ENCODE measurements around the gene IFNL4. TPM values are rescaled to one million over a fixed set of nuclear protein-coding genes. Genes with fewer than 3 reads are reported as not detected.

IFNL4 gene
- total and polyA plus RNA-seq, 2 donors (not counting 3 experiments of a cell fraction or from before 2014, with no cell fraction given): not detected

DNA sequence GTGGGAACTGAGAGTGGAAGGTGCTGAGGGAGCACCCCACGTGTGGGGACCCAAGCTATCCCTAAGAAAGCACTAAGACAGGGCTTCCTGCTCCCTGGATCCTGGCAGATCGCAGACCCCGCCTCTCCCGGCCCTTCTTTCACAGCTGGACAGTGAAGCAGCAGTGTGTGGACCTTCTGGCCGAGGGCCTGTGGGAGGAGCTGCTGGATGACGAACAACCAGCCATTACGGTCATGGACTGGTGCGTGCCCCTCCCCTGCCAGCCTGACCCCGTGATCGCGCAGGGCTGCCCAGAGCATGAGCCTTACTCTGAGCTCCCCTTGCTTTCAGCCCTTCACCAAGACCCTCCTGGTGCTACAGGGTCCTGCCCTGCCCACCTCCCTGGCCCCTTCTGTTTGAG lies 49.6 kb downstream of the IFNL4 start:
- no peak overlapping the region for H3K27ac ChIP-seq (ENCODE audit: insufficient read depth, low read depth, low read length)
- no peaks in the 10 kb centered on the region for H4K20me1 ChIP-seq (replicated peaks; ENCODE audit: control insufficient read depth, extremely low read depth, insufficient read depth, low read length)
- BruUV-seq (replicated peaks): no TSS peak
- no peak overlapping the region for H3K4me3 ChIP-seq (replicated peaks in 1 of 3; ENCODE audit: insufficient read depth in 1 of 3, low read depth in 1 of 3, low read length in 3 of 3)
- no peak overlapping the region for H3K9ac ChIP-seq (replicated peaks; ENCODE audit: extremely low read depth, insufficient read depth, low read length)
- no peaks in the 10 kb centered on the region for H3K4me1 ChIP-seq (ENCODE audit: control insufficient read depth, extremely low read depth, insufficient read depth, low read length)
- H3K27me3 ChIP-seq (ENCODE audit: control insufficient read depth in 2 of 2, insufficient read depth in 2 of 2, low read length in 2 of 2): peaks cover 33 to 38% of the 10 kb centered on the region in 2 experiments
- CTCF ChIA-PET: interaction anchor here (0.7 to 1.2 kb wide), 5 partner anchors 9 to 77 kb away, joined by 3 to 4 read pairs (median 3); no protein-coding TSS in a partner anchor
- TF ChIP-seq JUN (IDR thresholded peaks at IDR 0.05; ENCODE audit: borderline replicate concordance, insufficient read depth, insufficient read length, low read depth) (no peak), FOS (IDR thresholded peaks at IDR 0.05; ENCODE audit: borderline replicate concordance, insufficient read depth, low read length) (no peak), POLR2AphosphoS5 (IDR thresholded peaks at IDR 0.05; ENCODE audit: insufficient read depth, low read depth, low read length) (no peak), GATA2 (IDR thresholded peaks at IDR 0.05; ENCODE audit: insufficient read depth, insufficient read length, low read depth, low read length) (no peak), MYC (IDR thresholded peaks at IDR 0.05; ENCODE audit: low read depth, low read length) (no peak), EZH2 (IDR thresholded peaks at IDR 0.05; ENCODE audit: borderline replicate concordance, low read depth, low read length, severe bottlenecking) (no peak), POLR2A (IDR thresholded peaks at IDR 0.05; ENCODE audit: low read depth, low read length) (no peak)
- TF ChIP-seq, protein P1, sequence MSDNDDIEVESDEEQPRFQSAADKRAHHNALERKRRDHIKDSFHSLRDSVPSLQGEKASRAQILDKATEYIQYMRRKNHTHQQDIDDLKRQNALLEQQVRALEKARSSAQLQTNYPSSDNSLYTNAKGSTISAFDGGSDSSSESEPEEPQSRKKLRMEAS (IDR thresholded peaks at IDR 0.05; ENCODE audit: insufficient read depth, insufficient read length): no peak
- TF ChIP-seq, protein P2, sequence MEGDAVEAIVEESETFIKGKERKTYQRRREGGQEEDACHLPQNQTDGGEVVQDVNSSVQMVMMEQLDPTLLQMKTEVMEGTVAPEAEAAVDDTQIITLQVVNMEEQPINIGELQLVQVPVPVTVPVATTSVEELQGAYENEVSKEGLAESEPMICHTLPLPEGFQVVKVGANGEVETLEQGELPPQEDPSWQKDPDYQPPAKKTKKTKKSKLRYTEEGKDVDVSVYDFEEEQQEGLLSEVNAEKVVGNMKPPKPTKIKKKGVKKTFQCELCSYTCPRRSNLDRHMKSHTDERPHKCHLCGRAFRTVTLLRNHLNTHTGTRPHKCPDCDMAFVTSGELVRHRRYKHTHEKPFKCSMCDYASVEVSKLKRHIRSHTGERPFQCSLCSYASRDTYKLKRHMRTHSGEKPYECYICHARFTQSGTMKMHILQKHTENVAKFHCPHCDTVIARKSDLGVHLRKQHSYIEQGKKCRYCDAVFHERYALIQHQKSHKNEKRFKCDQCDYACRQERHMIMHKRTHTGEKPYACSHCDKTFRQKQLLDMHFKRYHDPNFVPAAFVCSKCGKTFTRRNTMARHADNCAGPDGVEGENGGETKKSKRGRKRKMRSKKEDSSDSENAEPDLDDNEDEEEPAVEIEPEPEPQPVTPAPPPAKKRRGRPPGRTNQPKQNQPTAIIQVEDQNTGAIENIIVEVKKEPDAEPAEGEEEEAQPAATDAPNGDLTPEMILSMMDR (IDR thresholded peaks at IDR 0.05; ENCODE audit: extremely low read depth in 1 of 2, insufficient read depth in 1 of 2, low read depth in 1 of 2, low read length in 2 of 2): no peak
- intact Hi-C loops (cut with micrococcal nuclease) (loop anchor here (5.0 kb wide), 1 partner anchor 147 kb away; no protein-coding TSS in a partner anchor), dilution Hi-C loops (cut with MboI; ENCODE audit: extremely low pct_ligation_motif_present, low sequenced_read_pairs) (no loop called here)
- H2AFZ ChIP-seq (ENCODE audit: low read depth, low read length): no peak overlapping the region
- no peaks in the 10 kb centered on the region for H3K9me1 ChIP-seq (replicated peaks; ENCODE audit: control insufficient read depth, extremely low read depth, insufficient read depth, low read length)
- H3K36me3 ChIP-seq (ENCODE audit: control insufficient read depth in 2 of 2, extremely low read depth in 1 of 2, insufficient read depth in 2 of 2, low read length in 2 of 2): no peaks in the 10 kb centered on the region
- DNase-seq (ENCODE audit: low read depth, low spot score): peak; percentile 18
- peak; percentile 21 for FAIRE-seq
- POLR2A ChIA-PET: no interaction called here
- no peak overlapping the region for H3K4me2 ChIP-seq (ENCODE audit: insufficient read depth, low read length)
- H3K9me3 ChIP-seq (replicated peaks; ENCODE audit: control insufficient read depth, insufficient read depth, low read length): no peaks in the 10 kb centered on the region
- H3K79me2 ChIP-seq (ENCODE audit: control insufficient read depth, insufficient read depth, low read length): no peaks in the 10 kb centered on the region

Measured in endothelial cell of umbilical vein (primary cell).